Posterior cingulate gyrus (tissue), 11 donors: ENCODE data around the gene EXOSC10.
"Not testable (repeated sequence)": the region's sequence is repeated elsewhere in the genome, so short reads cannot be mapped to it uniquely, and the experiment has no call there.

ENCODE experiments used
- DNase-seq, 10 donors: peaks; one replicate each; pipeline versions ENCODE4 v3.0.0 to v3.0.0-alpha.2; 2020 to 2021; ENCODE audit warnings: mixed read lengths in 3 of 10
- intact Hi-C: fragments of 100-400 bp; cut with DNase I; formaldehyde crosslinking; loops from one replicate; pipeline ENCODE4 v1.15.1; 2023

EXOSC10 gene

DNA sequence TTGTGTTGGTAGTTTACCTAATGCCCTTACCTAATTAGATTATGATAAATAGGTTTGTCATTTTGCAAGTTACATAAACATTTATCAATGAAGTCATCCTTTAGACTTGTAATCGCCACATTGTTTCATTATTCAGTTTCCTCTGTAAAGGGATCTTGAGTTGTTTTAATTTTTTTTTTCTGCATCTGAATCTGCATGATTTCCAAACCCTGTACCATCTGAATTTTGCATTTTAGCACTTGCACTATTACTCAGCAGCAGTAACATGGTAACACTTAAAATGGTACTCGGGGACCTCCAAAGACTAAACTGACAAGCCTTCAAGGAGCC, 74.8 kb downstream of the EXOSC10 start:
- no peak for DNase-seq
- intact Hi-C loops: no loop called here

DNA sequence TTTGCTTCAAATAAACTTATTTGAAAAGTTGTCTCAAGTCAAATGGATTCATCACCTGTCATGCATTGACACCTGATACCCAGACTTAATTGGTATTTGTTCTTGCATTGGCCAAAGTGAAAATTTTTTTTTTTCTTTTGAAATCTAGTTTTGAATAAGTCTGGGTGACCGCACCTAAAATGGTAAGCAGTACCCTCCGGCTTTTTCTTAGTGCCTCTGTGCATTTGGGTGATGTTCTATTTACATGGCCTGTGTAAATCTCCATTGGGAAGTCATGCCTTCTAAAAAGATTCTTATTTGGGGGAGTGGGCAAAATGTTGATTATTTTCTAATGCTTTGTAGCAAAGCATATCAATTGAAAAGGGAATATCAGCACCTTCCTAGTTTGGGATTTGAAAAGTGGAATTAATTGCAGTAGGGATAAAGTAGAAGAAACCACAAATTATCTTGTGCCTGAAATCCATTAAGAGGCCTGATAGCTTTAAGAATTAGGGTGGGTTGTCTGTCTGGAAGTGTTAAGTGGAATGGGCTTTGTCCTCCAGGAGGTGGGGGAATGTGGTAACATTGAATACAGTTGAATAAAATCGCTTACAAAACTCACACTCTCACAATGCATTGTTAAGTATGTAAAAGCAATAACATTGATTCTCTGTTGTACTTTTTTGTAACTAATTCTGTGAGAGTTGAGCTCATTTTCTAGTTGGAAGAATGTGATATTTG, 75.4 kb downstream of the EXOSC10 start:
- intact Hi-C loops: no loop called here
- no peak for DNase-seq

DNA sequence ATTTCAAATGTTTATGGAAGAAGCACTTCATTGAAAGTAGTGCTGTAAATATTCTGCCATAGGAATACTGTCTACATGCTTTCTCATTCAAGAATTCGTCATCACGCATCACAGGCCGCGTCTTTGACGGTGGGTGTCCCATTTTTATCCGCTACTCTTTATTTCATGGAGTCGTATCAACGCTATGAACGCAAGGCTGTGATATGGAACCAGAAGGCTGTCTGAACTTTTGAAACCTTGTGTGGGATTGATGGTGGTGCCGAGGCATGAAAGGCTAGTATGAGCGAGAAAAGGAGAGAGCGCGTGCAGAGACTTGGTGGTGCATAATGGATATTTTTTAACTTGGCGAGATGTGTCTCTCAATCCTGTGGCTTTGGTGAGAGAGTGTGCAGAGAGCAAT, 76.5 kb downstream of the EXOSC10 start:
- no peak for DNase-seq

DNA sequence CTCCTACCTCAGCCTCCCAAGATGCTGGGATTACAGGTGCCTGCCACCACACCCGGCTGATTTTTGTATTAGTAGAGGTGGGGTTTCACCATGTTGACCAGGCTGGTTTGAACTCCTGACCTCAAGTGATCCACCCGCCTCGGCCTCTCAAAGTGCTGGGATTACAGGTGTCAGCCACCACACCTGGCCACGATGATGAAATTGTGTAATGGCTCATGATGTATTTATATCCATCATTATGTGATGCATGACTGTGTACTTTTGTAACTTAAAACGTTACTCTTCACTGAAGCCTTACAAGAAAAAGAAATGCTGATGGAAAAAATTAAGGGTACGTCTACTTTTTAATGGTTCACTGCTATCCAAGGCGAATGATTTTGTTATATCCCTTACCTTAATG, 79.7 kb downstream of the EXOSC10 start:
- intact Hi-C loops: no loop called here
- no peak for DNase-seq

More for the DNA sequence above, 76.5 kb downstream of the EXOSC10 start:
- intact Hi-C loops: no loop called here

DNA sequence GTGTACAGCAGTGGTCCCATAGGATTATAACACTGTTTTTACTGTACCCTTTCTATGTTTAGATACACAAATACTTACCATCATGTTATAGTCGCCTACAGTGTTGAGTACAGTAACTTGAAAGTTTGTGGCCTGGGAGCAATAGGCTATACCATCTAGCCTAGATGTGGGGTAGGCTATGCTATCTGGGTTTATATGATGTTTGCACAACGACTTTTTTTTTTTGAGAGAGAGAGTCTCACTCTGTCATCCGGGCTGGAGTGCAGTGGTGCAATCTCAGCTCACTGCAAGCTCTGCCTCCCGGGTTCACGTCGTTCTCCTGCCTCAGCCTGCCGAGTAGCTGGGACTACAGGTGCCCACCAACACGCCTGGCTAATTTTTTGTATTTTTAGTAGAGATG, 80.3 kb downstream of the EXOSC10 start:
- intact Hi-C loops, DNase-seq: not testable (repeated sequence)
